NCI-H2081 (cell line): Measurements from ENCODE around the gene CD84.
"Not testable (repeated sequence)": the region's sequence is repeated elsewhere in the genome, so short reads cannot be mapped to it uniquely, and the experiment has no call there.

ENCODE experiments used
- DNase-seq, 2 experiments: peaks; one replicate each; lab custom pipeline; 2025; lab: John Stamatoyannopoulos, UW

Gene CD84

GRCh38 chr1:160569806-160570205, 9.5 kb downstream of the CD84 start:
- DNase-seq: no peak

GRCh38 chr1:160567858-160568682, 11.2 kb downstream of the CD84 start:
- no peak for DNase-seq

DNA sequence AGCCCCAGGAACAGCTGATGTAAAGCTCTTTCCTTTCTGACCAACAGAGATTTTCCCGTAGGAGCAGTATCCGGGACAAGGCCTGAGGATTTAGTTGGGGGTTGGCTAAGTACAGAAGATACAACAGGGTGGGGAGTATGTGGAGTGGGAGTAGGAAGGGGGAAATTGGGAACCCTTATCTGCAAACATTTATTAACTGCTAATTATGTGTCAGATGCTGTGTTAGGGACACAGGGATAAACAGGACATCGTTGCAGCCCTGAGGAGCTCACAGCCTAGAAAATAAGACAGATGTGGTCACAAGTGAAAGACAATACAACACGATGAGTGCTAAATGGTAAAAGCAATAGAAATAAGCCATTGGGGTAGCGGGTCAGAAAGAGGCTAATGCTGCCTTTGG, 12.0 kb downstream of the CD84 start:
- no peak for DNase-seq

DNA sequence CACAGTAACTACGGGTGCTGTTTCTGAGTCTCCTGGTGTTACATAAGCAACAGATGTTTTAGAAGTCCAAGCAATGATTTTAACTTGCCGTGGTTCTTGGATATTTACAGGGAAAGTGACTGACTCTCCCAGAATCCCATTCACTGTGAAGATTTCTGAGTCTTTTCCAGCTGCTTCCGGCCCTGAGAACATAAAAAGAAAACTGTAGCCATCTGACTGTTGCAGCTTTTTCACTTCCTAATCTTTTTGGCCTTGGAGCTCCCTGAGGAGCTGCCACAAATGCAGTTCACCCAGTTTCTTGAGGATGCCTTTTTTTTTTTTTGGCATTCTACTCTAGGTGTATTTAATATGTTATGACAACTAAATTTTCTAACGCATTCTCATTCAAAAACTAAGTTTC, 13.7 kb downstream of the CD84 start:
- no peak for DNase-seq

- DNase-seq: not testable (repeated sequence)
Measured at GRCh38 chr1:160563230-160563629, 16.1 kb downstream of the CD84 start.

- not testable (repeated sequence) for DNase-seq
Measured at GRCh38 chr1:160562745-160563144, 16.6 kb downstream of the CD84 start.

DNA sequence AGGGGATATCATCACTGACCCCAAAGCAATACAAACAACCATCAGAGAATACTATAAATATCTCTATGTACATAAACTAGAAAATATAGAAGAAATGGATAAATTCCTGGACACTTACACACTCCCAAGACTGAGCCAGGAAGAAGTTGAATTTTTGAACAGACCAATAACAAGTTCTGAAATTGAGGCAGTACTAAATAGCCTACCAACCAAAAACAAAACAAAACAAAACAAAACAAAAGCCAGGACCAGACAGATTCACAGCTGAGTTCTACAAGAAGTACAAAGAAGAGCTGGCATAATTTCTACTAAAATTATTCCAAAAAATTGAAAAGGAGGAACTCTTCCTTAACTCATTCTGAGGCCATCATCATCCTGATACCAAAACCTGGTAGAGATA, 18.5 kb downstream of the CD84 start:
- DNase-seq: no peak

DNA sequence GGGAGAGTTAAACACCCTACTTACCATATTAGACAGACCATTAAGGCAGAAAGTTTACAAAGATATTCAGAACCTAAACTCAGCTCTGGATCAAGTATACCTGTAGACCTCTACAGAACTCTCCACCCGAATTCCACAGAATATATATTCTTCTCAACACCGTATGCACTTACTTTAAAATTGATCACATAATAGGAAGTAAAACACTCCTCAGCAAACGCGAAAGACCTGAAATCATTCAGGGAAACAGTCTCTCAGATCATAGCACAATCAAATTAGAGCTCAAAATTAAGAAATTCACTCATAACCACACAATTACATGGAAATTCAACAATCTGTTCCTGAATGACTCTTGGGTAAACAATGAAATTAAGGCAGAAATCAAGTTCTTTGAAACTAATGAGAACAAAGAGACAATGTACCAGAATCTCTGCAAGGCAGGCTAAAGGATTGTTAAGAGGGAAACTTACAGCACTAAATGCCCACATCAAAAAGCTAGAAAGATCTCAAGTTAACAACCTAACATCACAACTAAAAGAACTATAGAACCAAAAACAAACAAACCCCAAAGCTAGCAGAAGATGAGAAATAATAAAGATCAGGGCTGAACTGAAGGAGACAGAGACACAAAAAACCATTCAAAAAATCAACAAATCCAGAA, 19.1 kb downstream of the CD84 start:
- no peak for DNase-seq

DNA sequence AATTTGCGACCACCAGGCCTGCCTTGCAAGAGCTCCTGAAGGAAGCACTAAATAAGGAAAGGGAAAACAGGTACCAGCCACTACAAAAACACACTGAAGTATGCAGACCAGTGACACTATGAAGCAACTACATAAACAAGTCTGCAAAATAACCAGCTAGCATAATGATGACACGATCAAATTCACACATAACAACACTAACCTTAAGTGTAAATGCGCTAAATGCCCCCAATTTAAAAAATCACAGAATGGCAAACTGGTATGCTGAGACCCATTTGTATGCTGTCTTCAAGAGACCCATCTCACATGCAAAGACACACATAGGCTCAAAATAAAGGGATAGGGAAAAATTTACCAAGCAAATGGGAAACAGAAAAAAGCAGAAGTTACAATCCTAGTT, 19.9 kb downstream of the CD84 start:
- not testable (repeated sequence) for DNase-seq

DNA sequence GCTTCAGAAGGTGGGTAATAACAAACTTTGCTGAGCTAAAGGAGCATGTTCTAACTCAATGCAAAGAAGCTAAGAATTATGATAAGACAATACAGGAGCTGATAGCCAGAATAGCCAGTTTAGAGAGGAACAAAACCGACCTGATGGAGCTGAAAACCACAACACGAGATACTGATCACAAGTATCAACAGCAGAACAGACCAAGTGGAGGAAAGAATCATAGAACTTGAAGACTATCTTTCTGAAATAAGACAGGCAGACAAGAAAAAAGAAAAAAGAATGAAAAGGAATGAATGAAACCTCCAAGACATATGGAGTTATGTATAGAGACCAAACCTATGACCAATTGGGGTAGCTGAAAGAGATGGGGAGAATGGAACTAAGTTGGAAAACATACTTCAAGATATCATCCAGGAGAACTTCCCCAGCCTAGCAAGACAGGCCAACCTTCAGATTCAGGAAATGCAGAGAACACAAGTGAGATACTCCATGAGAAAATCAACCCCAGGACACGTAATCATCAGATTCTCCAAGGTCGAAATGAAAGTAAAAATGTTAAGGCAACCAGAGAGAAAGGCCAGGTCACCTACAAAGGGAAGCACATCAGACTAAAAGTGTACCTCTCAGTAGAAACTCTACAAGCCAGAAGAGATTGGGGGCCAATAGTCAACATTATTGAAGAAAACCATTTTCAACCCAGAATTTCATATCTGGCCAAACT, 20.5 kb downstream of the CD84 start:
- DNase-seq: no peak

- DNase-seq: no peak
Measured at GRCh38 chr1:160553778-160554177, 25.5 kb downstream of the CD84 start.

DNA sequence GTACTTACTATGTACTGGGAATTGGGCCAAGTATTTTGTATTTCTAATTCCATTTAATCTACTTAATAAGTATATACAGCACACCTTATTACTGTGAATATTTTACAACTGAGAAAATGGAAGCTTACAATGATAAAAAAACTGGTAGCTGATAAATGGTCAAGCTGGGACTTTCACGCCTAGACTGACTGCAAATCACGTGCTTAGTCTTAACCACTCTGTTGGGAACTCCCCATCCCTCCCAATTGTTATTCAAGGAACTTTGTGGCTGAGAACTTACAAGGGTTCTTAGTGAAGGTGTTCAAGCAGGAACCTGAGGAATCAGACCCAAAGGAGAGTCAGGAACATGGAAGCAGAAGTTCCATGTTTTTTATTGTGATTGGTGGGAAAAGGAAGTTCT, 26.9 kb downstream of the CD84 start:
- no peak for DNase-seq

- DNase-seq: no peak
Measured at GRCh38 chr1:160550572-160551034, 28.7 kb downstream of the CD84 start.

DNA sequence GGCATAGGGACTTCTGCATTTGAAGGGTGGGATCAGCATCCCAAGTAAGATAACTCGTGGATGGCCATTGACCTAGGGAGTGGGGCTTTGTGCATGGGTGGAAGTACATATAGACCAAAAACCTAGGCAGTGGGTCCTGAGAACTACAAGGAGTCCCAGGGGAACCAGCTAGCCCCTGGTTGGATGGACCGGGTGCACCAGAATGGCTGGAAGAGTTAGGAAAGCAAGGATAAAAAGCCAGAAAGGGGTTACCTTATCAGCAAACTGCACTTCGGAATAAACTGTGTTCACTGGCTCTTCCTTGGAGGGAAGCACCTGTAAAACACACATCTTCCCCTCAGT, 29.7 kb downstream of the CD84 start:
- DNase-seq: no peak

- DNase-seq: peak in 1 of 2 experiments; percentile 25
Measured at GRCh38 chr1:160548960-160549664, 30.2 kb downstream of the CD84 start.

DNA sequence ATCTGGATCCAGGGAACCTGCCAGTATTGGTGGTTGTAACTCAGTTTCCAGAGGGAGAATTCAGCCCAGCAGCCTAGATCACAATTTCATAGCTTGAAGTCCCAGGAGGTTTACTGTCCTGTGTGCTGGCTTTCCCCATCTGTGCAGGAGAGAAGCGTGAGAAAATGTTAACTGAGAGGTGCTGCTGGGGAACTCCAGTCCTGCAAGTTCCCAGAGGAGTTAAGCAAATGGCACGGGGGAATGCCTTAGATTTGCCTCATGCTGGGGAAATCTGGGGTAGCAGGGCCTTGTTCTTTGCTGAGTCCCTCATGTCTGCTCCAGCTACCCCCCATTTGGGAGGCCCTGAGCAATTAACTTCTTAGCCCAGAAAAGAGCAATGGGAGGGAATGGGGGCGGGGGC, 31.1 kb downstream of the CD84 start:
- DNase-seq: no peak

- no peak for DNase-seq
Measured at GRCh38 chr1:160547422-160547821, 31.9 kb downstream of the CD84 start.

GRCh38 chr1:160546942-160547341, 32.4 kb downstream of the CD84 start:
- DNase-seq: no peak

DNA sequence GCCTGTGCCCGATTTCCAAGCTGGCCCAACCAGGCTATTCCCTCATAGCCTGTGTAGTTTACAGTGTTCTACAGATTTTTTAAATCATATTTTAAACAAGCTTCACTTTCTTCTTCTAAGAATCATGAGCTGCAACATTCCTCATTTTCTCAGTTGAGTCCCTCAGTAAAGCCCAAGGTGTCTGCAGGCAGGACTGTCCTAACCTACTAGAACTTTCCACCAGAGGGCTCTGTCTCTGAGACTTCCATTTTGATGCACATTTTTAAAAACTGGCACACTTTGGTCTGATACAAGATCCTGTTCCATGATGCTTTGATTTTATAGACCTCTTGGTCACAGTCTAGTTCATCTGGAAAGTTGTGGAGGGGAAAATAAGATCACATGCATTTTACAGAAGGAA, 34.6 kb downstream of the CD84 start:
- no peak for DNase-seq

GRCh38 chr1:160542303-160542945, 36.9 kb downstream of the CD84 start:
- DNase-seq: no peak

- no peak for DNase-seq
Measured at GRCh38 chr1:160541622-160542302, 37.5 kb downstream of the CD84 start.
